Stimulated activated CD4-positive, alpha-beta T cell treated with anti-CD3 and anti-CD28 coated beads, Interleukin-12 subunit alpha, Interleukin-12 subunit beta, amount 100 ng/mL, for 4 hours (primary cell): Measurements from ENCODE around the gene CHST12.
"Not testable (repeated sequence)": the region's sequence is repeated elsewhere in the genome, so short reads cannot be mapped to it uniquely, and the experiment has no call there.

Experiments
- DNase-seq: peaks from one replicate; pipeline ENCODE4 v3.0.0-alpha.2; 2020

CHST12 gene

DNA sequence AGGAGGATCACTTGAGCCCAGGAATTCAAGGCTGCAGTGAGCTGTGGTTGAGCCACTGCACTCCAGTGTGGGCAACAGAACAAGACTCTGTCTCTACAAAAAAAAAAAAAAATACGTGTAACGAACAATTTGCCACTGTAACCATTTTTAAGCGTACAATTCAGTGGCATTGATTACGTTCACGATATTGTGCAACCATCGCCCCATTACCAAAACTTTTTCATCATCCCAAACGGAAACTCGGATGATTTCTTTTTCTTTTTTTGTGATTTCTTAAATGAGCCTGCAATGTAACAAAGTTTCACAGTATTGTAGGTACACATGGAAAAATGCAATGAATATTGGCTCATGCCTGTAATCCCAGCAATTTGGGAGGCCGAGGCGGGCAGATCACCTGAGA lies 63.3 kb downstream of the CHST12 start:
- no peak for DNase-seq

GRCh38 chr7:2468227-2468626 lies 64.8 kb downstream of the CHST12 start:
- DNase-seq = no peak

DNA sequence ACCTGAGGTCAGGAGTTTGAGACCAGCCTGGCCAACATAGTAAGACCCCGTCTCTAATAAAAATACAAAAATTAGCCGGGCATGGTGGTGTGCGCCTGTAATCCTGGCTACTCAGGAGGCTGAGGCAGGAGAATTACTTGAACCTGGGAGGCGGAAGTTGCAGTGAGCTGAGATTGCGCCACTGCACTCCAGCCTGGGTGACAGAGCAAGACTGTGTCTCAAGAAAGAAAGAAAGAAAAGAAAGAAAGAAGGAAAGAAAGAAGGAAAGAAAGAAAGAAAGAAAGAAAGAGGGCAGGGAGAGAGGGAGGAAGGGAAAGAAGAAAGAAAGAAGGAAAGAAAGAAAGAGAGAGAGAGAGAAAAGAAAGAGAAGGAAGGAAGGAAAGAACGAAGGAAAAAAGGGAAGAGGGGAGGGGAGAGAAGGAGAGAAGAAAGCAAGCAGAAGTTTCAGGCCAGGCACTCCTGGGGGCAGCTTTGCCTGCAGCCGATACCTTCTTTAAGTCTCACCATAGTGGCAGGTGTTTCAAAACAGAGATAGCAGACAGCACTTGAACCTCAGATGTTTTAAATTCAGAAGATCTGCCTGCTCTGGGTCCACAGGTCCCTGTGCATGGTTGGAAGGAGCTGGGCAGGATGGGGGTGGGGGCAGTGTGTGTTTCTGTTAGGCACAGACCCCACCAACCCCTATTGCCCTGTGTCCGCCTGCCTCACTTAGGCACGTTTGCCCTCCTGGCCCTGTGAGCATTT lies 66.2 kb downstream of the CHST12 start:
- DNase-seq = not testable (repeated sequence)

DNA sequence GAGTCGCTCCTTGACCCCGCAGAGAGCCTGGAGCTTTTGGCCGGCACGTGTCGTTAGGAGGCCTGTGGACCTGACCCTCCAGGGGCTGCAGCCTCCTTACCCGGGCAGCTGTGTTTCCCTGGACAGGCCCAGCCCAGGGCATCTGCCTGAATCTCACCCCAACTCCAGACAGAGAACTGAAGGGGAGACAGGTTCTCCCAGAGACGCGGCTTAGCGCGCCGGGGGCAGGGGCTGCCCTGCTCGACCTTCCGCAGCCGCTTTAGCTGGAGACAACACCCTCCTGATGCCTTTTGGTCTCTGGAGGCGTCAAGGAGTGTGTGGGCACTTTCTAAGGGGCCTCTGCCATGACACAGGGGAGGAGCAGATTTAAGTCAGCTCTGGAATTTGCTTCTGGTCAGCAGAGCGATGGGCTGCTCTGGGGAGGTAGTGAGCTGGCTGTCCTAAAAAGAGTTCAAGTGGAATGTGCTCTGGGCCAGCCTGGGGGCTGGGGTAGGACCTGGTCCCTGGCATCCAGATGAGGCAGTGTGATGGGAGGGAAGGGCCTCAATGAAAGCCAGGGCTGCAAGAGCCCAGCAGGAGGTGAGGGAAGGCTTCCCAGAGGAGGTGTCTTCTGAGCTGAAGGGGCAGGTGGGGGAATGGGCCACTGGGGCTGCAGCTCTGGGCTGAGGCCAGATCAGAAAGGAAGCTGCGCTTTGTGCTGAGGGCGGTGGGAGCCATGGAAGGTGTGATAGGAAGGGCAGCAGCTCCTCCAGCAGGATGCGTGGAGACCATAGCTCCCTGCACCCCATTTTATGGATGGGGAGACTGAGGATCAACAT lies 67.0 kb downstream of the CHST12 start:
- DNase-seq = no peak

- no peak for DNase-seq
Observed at GRCh38 chr7:2471022-2471329, 67.6 kb downstream of the CHST12 start.

DNA sequence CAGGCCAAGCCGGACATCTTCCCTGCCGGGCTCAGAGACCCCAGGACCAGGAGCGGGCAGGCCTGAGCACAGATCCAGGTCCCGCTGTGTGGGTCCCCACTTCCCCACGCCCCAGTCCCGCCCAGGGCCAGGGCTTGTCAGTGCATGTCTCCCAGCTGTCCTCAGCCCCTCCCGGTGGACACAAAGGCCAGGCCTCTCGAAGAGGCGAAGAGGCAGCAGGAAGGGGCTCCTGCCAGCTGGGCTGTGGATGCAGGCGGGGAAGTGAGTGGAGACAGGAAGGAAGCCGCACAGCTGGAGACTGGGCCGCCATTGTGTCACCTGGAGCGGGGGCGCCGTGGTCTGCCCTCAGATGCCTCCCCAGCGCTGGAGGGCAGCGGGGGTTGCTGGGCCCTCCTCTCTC lies 68.0 kb downstream of the CHST12 start:
- DNase-seq = no peak

GRCh38 chr7:2472739-2473138 lies 69.3 kb downstream of the CHST12 start:
- DNase-seq = no peak

- DNase-seq = no peak
Observed at GRCh38 chr7:2473496-2474180, 70.2 kb downstream of the CHST12 start.

DNA sequence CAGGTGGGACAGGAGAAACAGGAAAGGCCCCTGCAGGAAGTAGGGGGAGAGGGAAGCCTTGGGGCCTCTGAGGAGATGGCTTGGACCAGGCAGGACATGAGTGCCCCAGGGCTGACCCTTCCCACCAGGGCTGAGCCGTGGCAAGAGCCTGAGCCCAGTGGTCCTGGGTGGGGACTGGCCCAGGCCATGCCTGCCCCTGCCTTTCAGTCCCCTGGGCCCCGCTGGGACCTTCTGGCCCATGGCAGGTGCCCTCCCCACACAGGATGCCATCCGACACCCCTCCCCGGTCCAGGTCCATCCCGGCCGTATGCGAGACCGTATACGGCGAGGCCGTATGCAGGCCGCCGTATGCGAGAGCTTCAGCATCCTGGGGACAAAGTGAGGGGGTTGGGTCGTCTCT lies 70.8 kb downstream of the CHST12 start:
- no peak for DNase-seq

- DNase-seq = no peak
Observed at GRCh38 chr7:2474813-2475677, 71.6 kb downstream of the CHST12 start.

DNA sequence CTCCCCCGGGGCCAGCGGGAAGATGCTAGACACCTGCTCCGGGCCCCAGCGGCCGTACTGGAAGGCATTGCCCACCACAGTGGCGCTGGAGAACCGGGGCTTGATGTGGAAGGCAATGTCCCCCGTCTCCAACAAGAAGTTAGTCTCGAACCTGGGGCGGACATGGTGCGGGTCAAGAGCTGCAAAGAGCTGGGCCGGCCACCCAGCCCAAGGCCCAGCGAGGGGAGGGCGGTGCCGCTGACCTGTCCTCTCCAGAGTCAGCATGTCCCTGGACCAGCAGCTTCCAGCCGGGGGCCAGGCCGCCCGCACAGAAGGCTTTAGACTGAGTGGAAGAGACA lies 72.2 kb downstream of the CHST12 start:
- DNase-seq = no peak

DNA sequence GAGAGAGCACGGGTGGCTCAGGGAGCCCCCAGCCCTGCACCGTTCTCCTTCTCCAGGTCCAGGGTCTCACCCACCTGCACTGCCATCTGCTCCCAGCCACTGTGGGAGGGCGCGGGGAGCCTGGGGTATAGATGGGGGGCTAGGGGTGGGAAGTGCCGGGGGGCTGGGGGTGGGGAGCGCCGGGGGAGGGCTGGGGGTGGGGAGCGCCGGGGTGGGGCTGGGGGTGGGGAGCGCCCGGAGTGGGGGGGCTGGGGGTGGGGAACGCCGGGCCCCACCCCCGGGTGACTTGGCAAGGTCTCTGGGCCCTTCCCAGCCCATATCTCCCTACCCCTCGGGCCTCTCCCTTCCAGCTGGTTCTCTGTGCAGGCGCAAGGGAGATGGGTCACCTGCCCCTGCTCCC lies 72.9 kb downstream of the CHST12 start, which contains the start of gene GRIFIN:
Gene GRIFIN, minus strand, starts transcription at position 101 of the 400 bp plus-strand sequence. Its CDS starts 15 bp downstream, at position 86.
- no peak for DNase-seq

GRCh38 chr7:2476776-2477446 lies 73.5 kb downstream of the CHST12 start:
- no peak for DNase-seq

DNA sequence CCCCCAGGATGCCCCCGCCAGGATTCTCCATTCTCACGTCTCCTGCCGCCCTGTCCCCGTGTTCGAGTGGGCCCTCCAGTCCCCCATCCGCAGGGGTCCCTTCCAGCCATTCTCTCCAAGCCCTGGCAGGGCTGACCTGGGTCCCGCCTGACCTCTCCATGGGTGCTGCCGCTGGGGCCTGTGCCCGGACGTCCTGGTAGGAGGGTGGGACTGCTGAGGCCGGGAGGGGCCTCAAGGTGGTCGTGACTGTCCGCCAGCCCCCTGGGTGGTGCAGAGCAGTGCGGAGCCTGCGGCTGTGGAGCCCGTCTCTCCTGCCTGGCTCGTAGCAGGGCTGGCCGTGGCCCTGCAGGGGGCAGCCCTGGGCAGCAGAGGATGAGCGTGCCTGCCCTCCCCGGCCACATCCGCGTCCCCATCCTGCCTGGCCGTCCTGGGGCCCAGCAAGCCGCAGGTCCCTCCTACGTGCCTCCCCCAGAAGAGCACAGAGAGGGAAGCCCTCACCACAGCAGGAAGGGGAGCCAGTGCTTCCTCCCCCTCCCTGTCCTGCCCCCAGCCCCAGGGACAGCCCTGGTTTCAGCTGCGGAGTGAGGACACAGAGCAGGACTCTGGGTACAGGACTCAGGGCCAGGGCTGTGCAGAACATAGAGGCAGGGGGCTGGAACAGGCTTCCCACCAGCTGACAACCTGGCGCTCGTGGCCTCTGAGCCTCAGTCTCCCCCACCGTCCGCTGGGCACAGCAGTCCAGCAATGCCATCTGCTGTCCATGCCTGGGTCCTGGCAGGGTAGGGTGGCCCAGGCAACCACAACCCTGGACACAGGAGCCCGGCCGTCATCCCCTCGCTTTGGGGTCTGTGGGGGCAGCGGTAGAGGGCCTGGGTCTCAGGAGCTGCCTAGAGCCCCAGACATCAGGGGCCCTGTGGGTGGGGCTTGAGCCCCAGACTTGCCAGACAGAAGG lies 74.3 kb downstream of the CHST12 start:
- DNase-seq = peak; percentile 49

DNA sequence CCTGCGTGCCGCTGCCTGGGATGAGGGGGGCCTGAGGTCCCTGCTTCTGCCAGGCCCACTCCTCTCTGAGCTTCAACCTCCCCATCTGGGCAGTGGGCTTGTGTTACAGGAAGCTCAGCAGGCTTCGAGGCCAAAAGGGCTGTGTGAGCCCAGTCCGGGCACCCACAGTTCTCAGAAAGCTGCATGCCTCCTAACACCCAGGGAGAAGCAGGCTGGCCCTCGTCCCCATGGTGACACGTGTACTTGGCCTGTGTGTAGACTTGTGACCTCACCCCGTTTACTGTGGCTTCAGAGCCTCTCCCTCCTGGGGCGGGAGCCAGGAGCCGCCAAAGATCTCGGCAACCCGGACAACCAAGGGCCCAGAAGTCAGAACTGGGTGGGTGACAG lies 75.0 kb downstream of the CHST12 start:
- no peak for DNase-seq

DNA sequence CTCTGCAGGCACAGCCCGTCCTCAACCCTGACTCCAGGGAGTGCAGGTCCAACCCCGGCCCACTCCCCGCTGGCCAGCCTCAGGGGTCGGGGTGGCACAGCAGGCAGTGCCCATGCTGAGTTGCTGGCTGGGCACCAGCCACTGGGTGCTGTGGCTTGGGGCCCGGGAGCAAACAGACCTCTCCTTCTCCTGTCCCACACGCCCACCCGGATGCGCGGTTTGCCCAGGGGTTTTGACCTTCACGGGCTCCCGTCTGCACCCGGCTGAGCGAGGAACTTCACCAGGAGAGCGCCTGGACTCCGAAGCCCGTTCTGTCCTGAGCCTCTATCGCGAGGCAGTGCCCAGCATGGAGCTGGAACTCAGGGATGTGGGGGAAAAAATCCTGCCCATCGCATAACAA lies 75.4 kb downstream of the CHST12 start:
- DNase-seq = no peak

GRCh38 chr7:2479276-2480069 lies 76.1 kb downstream of the CHST12 start:
- DNase-seq = no peak

GRCh38 chr7:2480070-2480408 lies 76.6 kb downstream of the CHST12 start:
- no peak for DNase-seq

DNA sequence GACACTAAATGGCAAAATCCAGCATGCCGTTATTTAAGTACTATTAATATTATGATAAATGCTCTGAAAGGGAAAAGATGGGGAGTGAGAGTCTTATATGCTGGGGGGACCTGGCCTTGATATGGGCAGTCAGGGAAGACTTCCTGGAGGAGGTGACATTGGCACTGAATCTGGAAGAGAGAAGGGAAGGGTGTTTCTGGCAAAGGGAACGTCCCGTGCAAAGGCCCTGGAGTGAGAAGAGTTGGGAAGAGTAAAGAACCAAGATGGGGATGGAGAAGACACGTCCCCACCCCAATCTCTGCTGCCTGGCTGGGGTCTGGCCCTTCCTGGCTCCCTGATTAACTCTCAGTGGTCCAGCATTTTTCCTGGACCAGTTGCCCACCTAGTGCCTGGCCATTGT lies 77.8 kb downstream of the CHST12 start:
- DNase-seq = no peak

- no peak for DNase-seq
Observed at GRCh38 chr7:2482725-2483451, 79.5 kb downstream of the CHST12 start.
